Measurements from ENCODE around the gene MCF2L.

MCF2L gene

DNA sequence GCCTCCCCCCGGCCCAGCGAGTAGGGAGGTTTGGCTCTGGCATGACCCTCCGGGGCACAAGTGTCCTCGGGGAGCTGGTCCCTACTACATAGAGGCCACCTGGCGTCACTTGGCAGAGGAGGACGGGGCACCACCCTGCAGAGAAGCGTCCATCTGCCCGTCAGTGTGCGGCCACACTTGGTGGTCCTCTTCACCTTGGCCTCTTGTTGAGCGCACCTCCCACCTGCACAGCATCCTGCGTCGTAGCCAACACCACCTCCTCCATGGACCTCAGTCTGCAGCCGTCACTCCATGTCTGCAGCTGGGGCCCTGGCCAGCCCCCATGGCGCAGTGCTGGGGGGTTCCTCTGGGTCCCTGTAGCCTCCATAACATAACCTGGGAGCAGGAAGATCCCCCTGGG, 35.1 kb downstream of the MCF2L start:
- Histone ChIP-seq H3K9me3 (ENCODE audit: insufficient read depth, low read length) (no peaks in the 10 kb centered on the region), H3K4me1 (ENCODE audit: low read length) (no peaks in the 10 kb centered on the region), H2AFZ (ENCODE audit: low read depth, low read length) (no peak overlapping the region), H3K4me2 (ENCODE audit: low read length) (no peak overlapping the region), H3K9ac (ENCODE audit: low read length) (no peak overlapping the region), H3K27ac (ENCODE audit: low read length) (no peak overlapping the region), H3K79me2 (ENCODE audit: low read length) (no peaks in the 10 kb centered on the region), H3K4me3 (ENCODE audit: low read length) (no peak overlapping the region), H3K27me3 (ENCODE audit: low read depth, low read length) (no peaks in the 10 kb centered on the region), H4K20me1 (ENCODE audit: insufficient read depth, low read length) (no peaks in the 10 kb centered on the region), H3K36me3 (replicated peaks; ENCODE audit: low read depth, low read length) (no peaks in the 10 kb centered on the region)
- TF ChIP-seq, protein P1, sequence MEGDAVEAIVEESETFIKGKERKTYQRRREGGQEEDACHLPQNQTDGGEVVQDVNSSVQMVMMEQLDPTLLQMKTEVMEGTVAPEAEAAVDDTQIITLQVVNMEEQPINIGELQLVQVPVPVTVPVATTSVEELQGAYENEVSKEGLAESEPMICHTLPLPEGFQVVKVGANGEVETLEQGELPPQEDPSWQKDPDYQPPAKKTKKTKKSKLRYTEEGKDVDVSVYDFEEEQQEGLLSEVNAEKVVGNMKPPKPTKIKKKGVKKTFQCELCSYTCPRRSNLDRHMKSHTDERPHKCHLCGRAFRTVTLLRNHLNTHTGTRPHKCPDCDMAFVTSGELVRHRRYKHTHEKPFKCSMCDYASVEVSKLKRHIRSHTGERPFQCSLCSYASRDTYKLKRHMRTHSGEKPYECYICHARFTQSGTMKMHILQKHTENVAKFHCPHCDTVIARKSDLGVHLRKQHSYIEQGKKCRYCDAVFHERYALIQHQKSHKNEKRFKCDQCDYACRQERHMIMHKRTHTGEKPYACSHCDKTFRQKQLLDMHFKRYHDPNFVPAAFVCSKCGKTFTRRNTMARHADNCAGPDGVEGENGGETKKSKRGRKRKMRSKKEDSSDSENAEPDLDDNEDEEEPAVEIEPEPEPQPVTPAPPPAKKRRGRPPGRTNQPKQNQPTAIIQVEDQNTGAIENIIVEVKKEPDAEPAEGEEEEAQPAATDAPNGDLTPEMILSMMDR (IDR thresholded peaks at IDR 0.05; ENCODE audit: low read depth, low read length): no peak
- no peak for TF ChIP-seq EZH2phosphoT487 (IDR thresholded peaks at IDR 0.05; ENCODE audit: low read depth)

DNA sequence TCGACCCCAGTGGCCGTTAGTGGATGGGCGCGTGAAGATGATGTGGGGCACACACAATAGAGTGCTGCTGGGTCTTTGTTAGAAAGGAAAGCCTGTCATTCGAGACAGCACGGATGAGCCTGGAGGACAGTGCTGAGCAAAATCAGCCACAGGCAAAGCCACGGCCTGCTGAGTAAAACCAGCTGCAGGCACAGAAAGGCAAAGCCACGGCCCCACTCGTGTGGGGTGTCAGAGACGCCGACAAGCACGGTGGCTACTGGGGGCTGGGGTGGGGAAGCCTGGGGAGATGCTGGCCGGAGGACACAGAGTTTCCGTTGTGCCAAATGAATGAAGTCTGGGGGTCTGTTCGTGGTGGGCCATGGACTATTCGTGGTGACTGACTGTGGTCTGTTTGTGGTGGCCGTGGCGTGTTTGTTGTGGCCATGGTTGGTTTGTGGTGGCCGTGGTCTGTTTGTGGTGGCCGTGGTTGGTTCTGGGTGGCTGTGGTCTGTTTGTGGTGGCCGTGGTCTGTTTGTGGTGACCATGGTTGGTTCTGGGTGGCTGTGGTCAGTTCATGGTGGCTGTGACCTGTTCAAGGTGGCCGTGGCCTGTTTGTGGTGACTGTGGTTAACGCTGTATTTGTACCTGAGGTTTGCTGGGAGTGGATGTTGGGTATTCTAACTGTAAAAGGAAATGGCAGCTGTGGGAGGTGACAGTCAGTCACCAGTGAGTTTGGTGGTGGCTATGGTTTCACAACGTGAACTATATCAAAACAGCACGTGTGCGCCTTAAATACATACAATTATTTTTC, 36.3 kb downstream of the MCF2L start:
- Histone ChIP-seq H3K4me2 (ENCODE audit: low read length) (no peak overlapping the region), H3K27me3 (ENCODE audit: low read depth, low read length) (no peaks in the 10 kb centered on the region), H2AFZ (ENCODE audit: low read depth, low read length) (no peak overlapping the region), H3K4me3 (ENCODE audit: low read length) (no peak overlapping the region), H4K20me1 (ENCODE audit: insufficient read depth, low read length) (no peaks in the 10 kb centered on the region; the same call in 1 of the 2 replicates), H3K36me3 (replicated peaks; ENCODE audit: low read depth, low read length) (no peaks in the 10 kb centered on the region), H3K27ac (ENCODE audit: low read length) (no peak overlapping the region), H3K9me3 (ENCODE audit: insufficient read depth, low read length) (no peaks in the 10 kb centered on the region), H3K9ac (ENCODE audit: low read length) (no peak overlapping the region), H3K79me2 (ENCODE audit: low read length) (no peaks in the 10 kb centered on the region), H3K4me1 (ENCODE audit: low read length) (no peaks in the 10 kb centered on the region)
- TF ChIP-seq, protein P1 (IDR thresholded peaks at IDR 0.05; ENCODE audit: low read depth, low read length): no peak
- TF ChIP-seq EZH2phosphoT487 (IDR thresholded peaks at IDR 0.05; ENCODE audit: low read depth): no peak

DNA sequence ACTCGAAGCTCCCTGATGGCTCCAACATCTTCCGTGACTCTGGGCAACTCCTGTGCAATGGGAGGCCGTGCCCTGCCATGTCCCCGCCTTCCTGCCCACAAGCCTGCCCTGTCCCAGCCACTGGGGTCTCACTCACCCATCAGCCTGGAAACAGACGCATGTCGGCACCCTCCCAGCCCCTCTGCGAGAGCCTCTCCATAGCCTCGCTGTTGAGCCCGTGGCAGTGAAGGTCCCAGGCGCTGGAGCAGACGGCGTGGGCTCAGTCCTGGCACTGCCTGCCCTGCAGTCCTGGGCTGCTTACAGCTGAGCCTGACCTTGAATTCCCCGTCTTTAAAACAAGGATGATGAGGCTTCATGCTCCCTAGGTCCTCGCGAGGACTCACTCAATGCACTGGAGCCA, 37.0 kb downstream of the MCF2L start:
- TF ChIP-seq, protein P1 (IDR thresholded peaks at IDR 0.05; ENCODE audit: low read depth, low read length): no peak
- TF ChIP-seq EZH2phosphoT487 (IDR thresholded peaks at IDR 0.05; ENCODE audit: low read depth): no peak
- no peaks in the 10 kb centered on the region for H3K27me3 ChIP-seq (ENCODE audit: low read depth, low read length)

DNA sequence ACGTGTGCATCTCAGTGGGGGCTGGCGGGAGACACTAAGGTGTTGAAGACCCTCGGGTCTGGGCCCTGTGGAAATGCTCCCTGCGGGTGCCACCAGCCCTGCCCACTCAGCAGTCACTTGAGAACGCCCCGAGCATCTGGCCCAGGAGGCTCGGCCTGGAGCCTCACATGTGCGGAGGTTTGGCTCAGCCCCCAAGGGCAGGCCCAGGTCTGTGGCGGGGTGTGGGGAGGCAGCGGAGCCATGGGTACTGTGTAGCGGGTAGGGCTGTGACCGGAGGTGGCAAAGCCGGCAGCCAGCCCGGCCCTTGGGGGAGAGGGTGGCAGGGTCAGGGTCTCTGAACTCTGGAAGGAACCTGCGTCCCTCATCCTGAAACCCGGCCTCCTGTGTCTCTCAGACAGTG, 37.6 kb downstream of the MCF2L start:
- no peaks in the 10 kb centered on the region for H3K4me1 ChIP-seq (ENCODE audit: low read length)
- TF ChIP-seq, protein P1 (IDR thresholded peaks at IDR 0.05; ENCODE audit: low read depth, low read length): no peak
- no peak for TF ChIP-seq EZH2phosphoT487 (IDR thresholded peaks at IDR 0.05; ENCODE audit: low read depth)
- no peaks in the 10 kb centered on the region for H3K36me3 ChIP-seq (replicated peaks; ENCODE audit: low read depth, low read length)
- no peak overlapping the region for H3K9ac ChIP-seq (ENCODE audit: low read length)
- H2AFZ ChIP-seq (ENCODE audit: low read depth, low read length): no peak overlapping the region
- no peaks in the 10 kb centered on the region; the same call in 1 of the 2 replicates for H4K20me1 ChIP-seq (ENCODE audit: insufficient read depth, low read length)
- H3K27ac ChIP-seq (ENCODE audit: low read length): no peak overlapping the region
- no peaks in the 10 kb centered on the region for H3K27me3 ChIP-seq (ENCODE audit: low read depth, low read length)
- H3K79me2 ChIP-seq (ENCODE audit: low read length): no peaks in the 10 kb centered on the region
- H3K4me2 ChIP-seq (ENCODE audit: low read length): no peak overlapping the region
- H3K4me3 ChIP-seq (ENCODE audit: low read length): no peak overlapping the region
- no peaks in the 10 kb centered on the region for H3K9me3 ChIP-seq (ENCODE audit: insufficient read depth, low read length)

More for the DNA sequence above, 37.0 kb downstream of the MCF2L start:
- Histone ChIP-seq H3K27ac (ENCODE audit: low read length) (no peak overlapping the region), H4K20me1 (ENCODE audit: insufficient read depth, low read length) (no peaks in the 10 kb centered on the region; the same call in 1 of the 2 replicates), H3K4me2 (ENCODE audit: low read length) (no peak overlapping the region), H2AFZ (ENCODE audit: low read depth, low read length) (no peak overlapping the region), H3K36me3 (replicated peaks; ENCODE audit: low read depth, low read length) (no peaks in the 10 kb centered on the region), H3K4me1 (ENCODE audit: low read length) (no peaks in the 10 kb centered on the region), H3K9me3 (ENCODE audit: insufficient read depth, low read length) (no peaks in the 10 kb centered on the region), H3K9ac (ENCODE audit: low read length) (no peak overlapping the region), H3K79me2 (ENCODE audit: low read length) (no peaks in the 10 kb centered on the region), H3K4me3 (ENCODE audit: low read length) (no peak overlapping the region)

Data from OCI-LY3 (cell line).